HL-60 (cell line): ENCODE results near the gene GALNT13.

Experiments used
- DNase-seq, 2 experiments: peaks; one replicate each; pipeline ENCODE4 v3.0.0-alpha.2; 2010 to 2020; ENCODE audit warnings: low read depth in 1 of 2, low spot score in 1 of 2
- H3K27ac ChIP-seq: fragments of 250-450 bp; sonication (Bioruptor Pico); replicated peaks from 2 replicates; pipeline ENCODE4 v1.5.1; 2020; ENCODE audit warnings: mild to moderate bottlenecking, moderate library complexity
- H3K27me3 ChIP-seq: fragments of 250-450 bp; sonication (Bioruptor Pico); 2 replicates; pipeline ENCODE4 v1.5.1; 2021; ENCODE audit warnings: mild to moderate bottlenecking, moderate library complexity; ENCODE audit not compliant: insufficient read depth, poor library complexity, severe bottlenecking
- H3K4me3 ChIP-seq: replicated peaks from 2 replicates; pipeline ENCODE4 v1.5.1; 2011; ENCODE audit warnings: mild to moderate bottlenecking, control low read depth, low read length; ENCODE audit not compliant: insufficient read depth
- CTCF ChIP-seq: IDR thresholded peaks from one replicate; pipeline ENCODE4 v1.5.1; 2011; ENCODE audit warnings: low read length, control low read depth, inconsistent platforms; ENCODE audit not compliant: insufficient read depth
- GABPA ChIP-seq: IDR thresholded peaks from 2 replicates; pipeline ENCODE4 v1.6.1; 2012; ENCODE audit warnings: low read depth
- POLR2AphosphoS5 ChIP-seq: IDR thresholded peaks from 2 replicates; pipeline ENCODE4 v1.6.1; 2012; ENCODE audit warnings: low read depth
- REST ChIP-seq: IDR thresholded peaks from 2 replicates; pipeline ENCODE4 v1.6.1; 2012; ENCODE audit warnings: low read depth; ENCODE audit not compliant: insufficient replicate concordance
- SPI1 ChIP-seq: IDR thresholded peaks from 2 replicates; pipeline ENCODE4 v1.6.1; 2012; ENCODE audit warnings: low read depth, mild to moderate bottlenecking, borderline replicate concordance

Gene GALNT13

GRCh38 chr2:154381931-154382794 lies 510.4 kb downstream of the GALNT13 start:
- H3K27ac ChIP-seq, result no peak overlapping the region
- DNase-seq, result no peak
- no peaks in the 10 kb centered on the region for H3K27me3 ChIP-seq
- TF ChIP-seq SPI1 (no peak), POLR2AphosphoS5 (no peak), CTCF (no peak), REST (no peak), GABPA (no peak)
- no peak overlapping the region for H3K4me3 ChIP-seq

GRCh38 chr2:154386186-154386585 lies 514.5 kb downstream of the GALNT13 start:
- no peaks in the 10 kb centered on the region for H3K27me3 ChIP-seq
- no peak overlapping the region for H3K4me3 ChIP-seq
- H3K27ac ChIP-seq, result no peak overlapping the region
- TF ChIP-seq REST (no peak), GABPA (no peak), CTCF (no peak), POLR2AphosphoS5 (no peak), SPI1 (no peak)
- DNase-seq, result no peak

GRCh38 chr2:154391051-154391450 lies 519.3 kb downstream of the GALNT13 start:
- Histone ChIP-seq H3K27me3 (no peaks in the 10 kb centered on the region), H3K27ac (no peak overlapping the region), H3K4me3 (no peak overlapping the region)
- no peak for TF ChIP-seq SPI1
- TF ChIP-seq GABPA, result no peak
- TF ChIP-seq POLR2AphosphoS5, result no peak
- no peak for TF ChIP-seq REST
- TF ChIP-seq CTCF, result no peak
- no peak for DNase-seq
